HG02885 (cell line): ENCODE results near the gene ALOX12B.
A peak's percentile ranks its signal among the peaks of the same experiment; 100 is the strongest.

Experiments
- ATAC-seq: cut with Tn5 transposase; IDR thresholded peaks from one replicate; pipeline ENCODE4 v1.9.1; 2021; ENCODE audit warnings: mild to moderate bottlenecking; ENCODE audit not compliant: unreplicated experiment, poor library complexity

ALOX12B gene

DNA sequence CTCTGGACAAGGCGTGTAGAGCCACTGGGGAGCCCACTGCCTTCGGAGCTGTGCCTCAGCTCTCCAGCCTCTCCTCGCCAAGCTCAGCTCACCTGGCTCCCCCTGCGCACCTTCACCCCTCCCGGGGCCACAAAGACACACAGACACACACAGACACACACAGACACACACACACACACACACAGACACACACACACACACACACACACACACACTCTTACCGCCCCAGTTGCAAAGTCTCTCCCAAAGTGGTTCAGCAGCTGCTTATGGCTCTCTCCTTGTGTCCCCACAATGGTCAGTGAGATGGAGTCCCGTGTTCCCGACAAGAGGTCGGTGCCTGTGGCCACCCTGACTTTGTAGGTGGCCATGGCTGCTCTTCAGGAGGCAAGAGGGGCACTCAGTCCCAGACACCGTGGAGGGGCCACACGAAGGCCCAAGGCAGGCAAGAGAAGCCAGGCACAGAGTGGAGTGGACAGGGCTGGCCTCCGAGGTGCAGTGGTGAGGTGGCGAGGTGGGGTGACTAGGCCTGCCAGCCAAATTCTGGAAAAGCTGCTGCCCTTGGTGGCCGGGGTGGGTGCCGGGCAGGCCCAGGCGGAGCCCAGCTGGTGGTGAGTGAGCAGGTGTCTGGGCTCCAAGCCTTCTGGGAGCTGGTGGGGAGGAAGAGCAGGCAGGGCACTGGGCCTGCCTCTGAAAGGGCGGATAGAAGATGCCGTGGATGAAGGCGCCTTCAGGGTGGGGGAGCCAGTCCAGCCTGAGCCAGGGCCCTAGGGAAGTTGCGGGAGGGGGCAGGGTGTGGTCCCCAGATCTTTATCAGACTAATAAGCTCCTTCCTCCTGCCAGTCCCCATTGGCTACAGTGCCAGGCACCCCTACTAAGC is at the start of gene ALOX12B:
ALOX12B (minus strand) TSS at position 642 of the 877 bp plus-strand sequence; CDS start at position 368, 274 bp downstream.
- no peak for ATAC-seq

GRCh38 chr17:8133941-8134340 is 46.4 kb upstream of the ALOX12B start:
- ATAC-seq, result no peak

GRCh38 chr17:8133399-8133798 is 45.9 kb upstream of the ALOX12B start:
- no peak for ATAC-seq

GRCh38 chr17:8131844-8132441 is 44.4 kb upstream of the ALOX12B start:
- no peak for ATAC-seq

- ATAC-seq, result no peak
Observed at GRCh38 chr17:8128125-8128784, 40.7 kb upstream of the ALOX12B start.

GRCh38 chr17:8126491-8127066 is 39.1 kb upstream of the ALOX12B start:
- ATAC-seq, result no peak

DNA sequence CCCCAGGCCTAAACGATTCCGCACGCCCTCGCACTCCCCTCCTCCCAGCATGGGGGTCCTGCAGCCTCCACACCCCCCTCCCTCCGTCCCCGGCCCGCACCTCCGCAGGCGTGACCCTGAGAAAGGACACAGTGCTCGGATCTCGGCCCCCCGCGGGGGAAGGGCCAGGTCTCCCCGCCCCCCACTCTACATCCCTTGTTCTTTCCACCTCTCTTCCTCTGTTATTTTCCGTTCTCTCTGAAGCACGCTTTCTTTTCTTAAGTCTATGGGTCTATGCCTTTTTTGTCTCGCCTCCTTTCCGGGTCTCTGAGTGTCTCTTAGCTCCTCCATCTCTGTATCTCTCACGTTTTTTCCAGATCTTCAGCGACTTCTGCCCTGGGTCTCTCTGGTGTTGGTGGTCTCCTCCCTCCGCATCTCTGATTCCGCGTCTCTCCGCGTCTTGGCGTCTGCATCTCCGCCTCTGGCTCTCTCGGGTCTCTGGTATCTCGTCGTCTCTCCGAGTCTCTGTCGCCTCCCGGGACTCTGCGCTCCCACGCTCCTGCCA is 38.5 kb upstream of the ALOX12B start:
- ATAC-seq, result no peak

GRCh38 chr17:8125154-8125946 is 37.8 kb upstream of the ALOX12B start:
- ATAC-seq, result peak; percentile 31

DNA sequence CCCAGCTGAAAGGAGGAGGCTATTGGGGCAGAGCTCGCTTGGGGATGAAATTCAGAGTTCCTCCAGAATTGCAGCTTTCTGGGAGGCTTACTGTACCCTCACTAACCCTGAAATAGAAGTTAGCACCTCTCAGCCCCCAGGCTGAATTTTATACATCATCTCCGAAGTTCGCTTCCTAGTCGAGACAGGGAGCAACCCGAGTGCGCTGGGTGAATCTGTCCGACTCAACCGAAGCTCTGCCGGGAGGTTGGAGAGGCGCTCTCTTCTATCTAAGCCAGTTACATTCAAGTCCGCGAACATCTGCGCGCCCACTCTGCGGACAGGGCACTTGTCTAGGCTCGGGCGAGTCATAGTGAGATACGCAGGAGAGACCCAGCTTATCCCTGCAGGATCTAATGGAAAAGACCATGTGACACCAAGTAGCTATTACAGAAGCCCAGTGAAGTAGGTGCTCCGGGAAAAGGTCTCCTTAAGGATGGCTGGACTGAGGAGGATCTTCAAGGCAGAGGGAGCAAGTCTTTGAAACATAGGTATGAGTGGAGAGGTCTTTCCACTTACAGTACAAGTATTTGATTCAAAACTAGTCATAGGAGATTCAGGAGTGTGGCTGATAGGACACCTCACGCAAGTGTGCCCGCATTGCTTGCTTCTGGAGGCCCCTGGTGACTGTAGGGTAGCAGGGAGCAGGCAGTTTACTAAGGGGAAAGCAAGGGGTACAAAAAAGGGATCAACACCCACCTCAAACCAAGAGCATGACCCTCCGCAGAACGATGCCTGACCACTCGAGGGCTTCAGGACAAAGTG is 37.0 kb upstream of the ALOX12B start:
- no peak for ATAC-seq

- no peak for ATAC-seq
Observed at GRCh38 chr17:8123695-8124349, 36.3 kb upstream of the ALOX12B start, which contains the start of gene HES7. TSS of gene HES7 (minus strand) at chr17:8124106. CDS start at chr17:8124084, 22 bp downstream.

- no peak for ATAC-seq
Observed at GRCh38 chr17:8122924-8123694, 35.6 kb upstream of the ALOX12B start.

GRCh38 chr17:8122422-8122923 is 35.0 kb upstream of the ALOX12B start:
- no peak for ATAC-seq

GRCh38 chr17:8121681-8122421 is 34.3 kb upstream of the ALOX12B start:
- ATAC-seq, result peak; percentile 28

DNA sequence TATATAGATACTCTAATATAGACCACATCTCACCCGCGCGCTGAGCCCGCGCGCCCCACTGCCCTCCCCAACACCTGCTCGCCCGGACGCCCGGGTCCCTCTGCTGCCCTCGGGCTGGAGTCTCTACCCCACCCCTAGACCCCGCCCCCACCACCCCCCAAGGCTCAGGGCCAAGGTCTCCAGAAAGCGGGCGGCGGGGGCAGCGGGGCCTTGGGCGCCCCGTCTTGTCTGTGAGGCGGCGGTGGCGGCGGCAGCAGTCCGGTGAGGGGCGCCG is 33.8 kb upstream of the ALOX12B start:
- ATAC-seq, result no peak

- no peak for ATAC-seq
Observed at GRCh38 chr17:8120520-8121406, 33.2 kb upstream of the ALOX12B start.
